Caco-2 (cell line): ENCODE measurements around the gene SLC35G6. TPM values are rescaled to one million over a fixed set of nuclear protein-coding genes. Genes with fewer than 3 reads are reported as not detected.
A peak's percentile ranks its signal among the peaks of the same experiment; 100 is the strongest.

Experiments
- BruUV-seq: library from RNA; stranded (reverse); fragments of 400-500 nt; replicated peaks from 2 replicates; lab custom pipeline; 2021; lab: Mats Ljungman, UMichigan
- CTCF ChIA-PET: fragments of 300-600 bp; sonication (Branson Sonifier 250); formaldehyde crosslinking; loops from one replicate; lab custom pipeline; 2022; ENCODE audit warnings: antibody characterized with exemption; lab: Charles Lee
- POLR2A ChIA-PET: fragments of 300-600 bp; sonication (Branson Sonifier 250); formaldehyde crosslinking; loops from one replicate; lab custom pipeline; 2022; ENCODE audit warnings: antibody characterized with exemption; lab: Charles Lee
- DNase-seq, 2 experiments: peaks; one replicate each; pipeline versions ENCODE4 v3.0.0 to v3.0.0-alpha.2; 2020 to 2022
- H3K27me3 ChIP-seq: replicated peaks from 2 replicates; pipeline ENCODE4 v1.6.0; 2011; ENCODE audit warnings: low read length; ENCODE audit not compliant: control insufficient read depth, insufficient read depth
- H3K36me3 ChIP-seq: 2 replicates; pipeline ENCODE4 v1.5.1; 2011; ENCODE audit warnings: low read length; ENCODE audit not compliant: control insufficient read depth, insufficient read depth
- H3K4me1 ChIP-seq: fragments of 250-450 bp; sonication (Bioruptor Pico); 2 replicates; pipeline ENCODE4 v1.5.1; 2020; ENCODE audit warnings: mild to moderate bottlenecking
- H3K4me3 ChIP-seq: 2 replicates; pipeline ENCODE4 v1.5.1; 2011; ENCODE audit warnings: low read depth, mild to moderate bottlenecking, control low read depth, low read length
- H3K9me3 ChIP-seq: fragments of 250-450 bp; sonication (Bioruptor Pico); 2 replicates; pipeline ENCODE4 v1.5.1; 2020; ENCODE audit warnings: mild to moderate bottlenecking, moderate library complexity
- H3K27ac Mint-ChIP-seq: one replicate; pipeline ENCODE4 v1.8.0; 2022; ENCODE audit warnings: mixed read lengths; ENCODE audit not compliant: unreplicated experiment
- H3K27me3 Mint-ChIP-seq: one replicate; pipeline ENCODE4 v1.8.0; 2022; ENCODE audit warnings: mixed read lengths; ENCODE audit not compliant: insufficient read depth, unreplicated experiment
- H3K36me3 Mint-ChIP-seq: one replicate; pipeline ENCODE4 v1.8.0; 2022; ENCODE audit warnings: mild to moderate bottlenecking, mixed read lengths; ENCODE audit not compliant: insufficient read depth, unreplicated experiment
- H3K4me1 Mint-ChIP-seq: one replicate; pipeline ENCODE4 v1.8.0; 2022; ENCODE audit warnings: low read depth, mixed read lengths; ENCODE audit not compliant: unreplicated experiment
- H3K4me3 Mint-ChIP-seq: one replicate; pipeline ENCODE4 v1.8.0; 2022; ENCODE audit warnings: mild to moderate bottlenecking, moderate library complexity, mixed read lengths; ENCODE audit not compliant: unreplicated experiment
- H3K9me3 Mint-ChIP-seq: one replicate; pipeline ENCODE4 v1.8.0; 2022; ENCODE audit warnings: mixed read lengths; ENCODE audit not compliant: unreplicated experiment
- CTCF ChIP-seq, 2 experiments: fragments of 200-600 bp in 1 of 2; IDR thresholded peaks; 1 replicate in 1 of 2; 2 replicates in 1 of 2; pipeline versions ENCODE4 v1.5.1 to v1.8.0; 2011 to 2022; ENCODE audit warnings: antibody characterized with exemption in 1 of 2, control low read depth in 1 of 2, inconsistent platforms in 1 of 2, low read depth in 1 of 2, low read length in 1 of 2, mild to moderate bottlenecking in 1 of 2, moderate library complexity in 1 of 2; ENCODE audit not compliant: insufficient read depth in 1 of 2, severe bottlenecking in 1 of 2, unreplicated experiment in 1 of 2
- intact Hi-C: fragments of 100-400 bp; cut with micrococcal nuclease; formaldehyde crosslinking; loops from one replicate; pipeline ENCODE4 v1.10.0; 2022; ENCODE audit not compliant: unreplicated experiment
- total RNA-seq: library from RNA; stranded (reverse); gene quantifications from 2 replicates; pipeline ENCODE4 v1.2.3, GENCODE V29; 2022

The SLC35G6 gene
- total RNA-seq, 1 experiment from 2014 or later: not detected

GRCh38 chr17:7444682-7445618 lies 36.3 kb upstream of the SLC35G6 start, which contains the start of gene CHRNB1:
CHRNB1 (plus strand) TSS chr17:7445061; CDS start chr17:7445128, 67 bp downstream.
- intact Hi-C loops: no loop called here
- Mint-ChIP-seq H3K27ac (no peak within 1 kb of the TSS), H3K27me3 (peaks cover 3% of the 10 kb centered on the region), H3K9me3 (no peaks in the 10 kb centered on the region), H3K4me1 (no peaks in the 10 kb centered on the region), H3K4me3 (peak within 1 kb of the TSS; percentile 67), H3K36me3 (no peaks in the 10 kb centered on the region)
- no TSS peak for BruUV-seq
- Histone ChIP-seq H3K27me3 (no peaks in the 10 kb centered on the region), H3K4me3 (no peak within 1 kb of the TSS), H3K4me1 (no peaks in the 10 kb centered on the region), H3K9me3 (no peaks in the 10 kb centered on the region), H3K36me3 (no peaks in the 10 kb centered on the region)
- POLR2A ChIA-PET: no interaction called here
- DNase-seq: peak in 1 of 2 experiments; percentile 36
- CTCF ChIA-PET: no interaction called here
- TF ChIP-seq CTCF (IDR thresholded peaks at IDR 0.05; ENCODE audit: insufficient read depth in 1 of 2, low read depth in 1 of 2, low read length in 1 of 2, severe bottlenecking in 1 of 2, unreplicated experiment in 1 of 2): no peak

GRCh38 chr17:7445619-7445968 lies 35.7 kb upstream of the SLC35G6 start:
- POLR2A ChIA-PET: interaction anchor here (0.5 kb wide), 1 partner anchor 34 kb away, joined by 3 read pairs; the partner anchor contains the start of gene ZBTB4
- intact Hi-C loops: no loop called here
- no peak for TF ChIP-seq CTCF (IDR thresholded peaks at IDR 0.05; ENCODE audit: insufficient read depth in 1 of 2, low read depth in 1 of 2, low read length in 1 of 2, severe bottlenecking in 1 of 2, unreplicated experiment in 1 of 2)
- peaks cover 3% of the 10 kb centered on the region for H3K27me3 Mint-ChIP-seq
- Histone ChIP-seq H3K4me3 (no peak overlapping the region), H3K27me3 (no peaks in the 10 kb centered on the region), H3K9me3 (no peaks in the 10 kb centered on the region), H3K4me1 (no peaks in the 10 kb centered on the region), H3K36me3 (no peaks in the 10 kb centered on the region)
- CTCF ChIA-PET: no interaction called here
- H3K4me1 Mint-ChIP-seq: no peaks in the 10 kb centered on the region
- BruUV-seq: no TSS peak
- peak overlapping the region; percentile 67 for H3K4me3 Mint-ChIP-seq
- no peaks in the 10 kb centered on the region for H3K9me3 Mint-ChIP-seq
- H3K27ac Mint-ChIP-seq: no peak overlapping the region
- DNase-seq: no peak
- no peaks in the 10 kb centered on the region for H3K36me3 Mint-ChIP-seq

GRCh38 chr17:7448461-7448860 lies 32.8 kb upstream of the SLC35G6 start:
- Histone ChIP-seq H3K4me3 (no peak overlapping the region), H3K9me3 (no peaks in the 10 kb centered on the region), H3K4me1 (no peaks in the 10 kb centered on the region), H3K36me3 (no peaks in the 10 kb centered on the region), H3K27me3 (no peaks in the 10 kb centered on the region)
- Mint-ChIP-seq H3K9me3 (no peaks in the 10 kb centered on the region), H3K4me1 (no peaks in the 10 kb centered on the region), H3K27me3 (peaks cover 3% of the 10 kb centered on the region), H3K27ac (no peak overlapping the region), H3K36me3 (no peaks in the 10 kb centered on the region), H3K4me3 (no peak overlapping the region)
- no peak for DNase-seq
- ChIA-PET CTCF (no interaction called here), POLR2A (no interaction called here)
- no TSS peak for BruUV-seq
- intact Hi-C loops: no loop called here
- TF ChIP-seq CTCF (IDR thresholded peaks at IDR 0.05; ENCODE audit: insufficient read depth in 1 of 2, low read depth in 1 of 2, low read length in 1 of 2, severe bottlenecking in 1 of 2, unreplicated experiment in 1 of 2): no peak
